ENCODE data around the gene EYA2.

DNA sequence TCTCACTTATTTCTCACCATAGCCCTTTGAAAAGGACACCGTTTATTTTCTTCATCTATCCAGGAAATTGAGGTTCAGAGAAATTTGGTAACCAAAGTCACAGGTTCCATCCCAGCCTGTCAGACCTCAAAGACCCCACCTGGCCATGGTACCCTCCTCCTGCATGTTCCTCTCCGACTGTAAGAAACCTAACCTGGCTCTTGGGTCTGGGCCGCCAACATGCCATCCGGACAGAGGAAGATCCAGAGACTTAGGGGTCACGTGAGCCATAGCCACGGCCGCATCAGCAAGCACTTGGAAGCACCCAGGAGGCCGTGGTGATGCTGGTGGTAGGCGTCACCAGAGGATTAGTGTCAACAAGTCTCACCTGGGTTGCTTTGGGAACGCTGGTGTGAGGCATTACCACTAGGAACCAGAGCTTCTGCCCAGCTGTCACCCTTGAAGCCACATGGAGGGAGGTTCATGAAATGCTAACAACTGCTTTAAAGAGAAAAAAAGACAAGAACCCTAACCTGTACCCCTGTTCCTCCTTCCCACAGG, 177.1 kb downstream of the EYA2 start:
- TF ChIP-seq CTCF (conservative IDR thresholded peaks at IDR 0.05), result no peak
- TF ChIP-seq ZFX (IDR thresholded peaks at IDR 0.05), result no peak

Measured in C4-2B (cell line).